Nephron progenitor cell (in vitro differentiated cells): ENCODE measurements around the gene ALOXE3.

Source experiments
- DNase-seq: peaks from one replicate; pipeline ENCODE4 v3.0.0; 2021
- H3K27ac Mint-ChIP-seq: 2 replicates; pipeline ENCODE4 v1.8.0; 2021; ENCODE audit warnings: mild to moderate bottlenecking, moderate library complexity, mixed read lengths
- H3K27me3 Mint-ChIP-seq: 2 replicates; pipeline ENCODE4 v1.8.0; 2021; ENCODE audit warnings: mild to moderate bottlenecking, low read depth, mixed read lengths; ENCODE audit not compliant: poor library complexity
- H3K36me3 Mint-ChIP-seq: 2 replicates; pipeline ENCODE4 v1.8.0; 2021; ENCODE audit warnings: low read depth, mixed read lengths
- H3K4me1 Mint-ChIP-seq: 2 replicates; pipeline ENCODE4 v1.8.0; 2021; ENCODE audit warnings: mixed read lengths
- H3K4me3 Mint-ChIP-seq: 2 replicates; pipeline ENCODE4 v1.8.0; 2021; ENCODE audit warnings: mild to moderate bottlenecking, moderate library complexity, mixed read lengths
- H3K9me3 Mint-ChIP-seq: 2 replicates; pipeline ENCODE4 v1.8.0; 2021; ENCODE audit warnings: mild to moderate bottlenecking, moderate library complexity, mixed read lengths
- TF ChIP-seq, protein P1 (sequence below): fragments of 200-600 bp; sonication (generic); IDR thresholded peaks from 2 replicates; pipeline ENCODE4 v1.5.0; 2021; ENCODE audit warnings: antibody characterized with exemption

Gene ALOXE3

DNA sequence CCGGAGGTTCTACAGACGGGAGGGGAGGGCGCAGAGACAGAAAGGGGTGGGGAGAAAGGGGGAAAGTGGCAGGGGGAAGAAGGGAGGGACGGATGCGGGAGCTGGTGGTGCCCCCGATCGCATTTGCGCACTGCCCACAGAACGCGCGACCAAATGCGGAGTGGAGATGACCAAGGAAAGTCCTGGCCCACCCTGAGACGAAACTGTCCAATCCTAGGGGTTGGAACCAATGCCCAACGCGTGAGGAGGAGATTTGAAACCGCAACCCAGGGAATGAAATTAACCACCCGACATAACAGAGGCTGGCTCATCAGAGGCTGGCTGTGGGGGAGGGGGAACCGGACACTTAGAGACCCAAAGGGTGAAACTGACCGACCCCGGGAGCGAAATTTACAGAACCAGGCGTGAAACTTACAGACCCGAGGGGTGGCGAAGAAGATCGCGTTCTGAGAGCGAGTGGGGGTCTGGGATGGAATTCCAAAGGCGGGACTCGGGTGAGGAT lies 4.2 kb upstream of the ALOXE3 start:
- H3K36me3 Mint-ChIP-seq: no peaks in the 10 kb centered on the region
- H3K9me3 Mint-ChIP-seq: no peaks in the 10 kb centered on the region
- no peak overlapping the region for H3K27ac Mint-ChIP-seq
- peak overlapping the region; percentile 93 for H3K4me3 Mint-ChIP-seq
- peak; percentile 47 for DNase-seq
- H3K27me3 Mint-ChIP-seq: peaks cover 65% of the 10 kb centered on the region
- H3K4me1 Mint-ChIP-seq: peaks cover 49% of the 10 kb centered on the region
- TF ChIP-seq, protein P1, sequence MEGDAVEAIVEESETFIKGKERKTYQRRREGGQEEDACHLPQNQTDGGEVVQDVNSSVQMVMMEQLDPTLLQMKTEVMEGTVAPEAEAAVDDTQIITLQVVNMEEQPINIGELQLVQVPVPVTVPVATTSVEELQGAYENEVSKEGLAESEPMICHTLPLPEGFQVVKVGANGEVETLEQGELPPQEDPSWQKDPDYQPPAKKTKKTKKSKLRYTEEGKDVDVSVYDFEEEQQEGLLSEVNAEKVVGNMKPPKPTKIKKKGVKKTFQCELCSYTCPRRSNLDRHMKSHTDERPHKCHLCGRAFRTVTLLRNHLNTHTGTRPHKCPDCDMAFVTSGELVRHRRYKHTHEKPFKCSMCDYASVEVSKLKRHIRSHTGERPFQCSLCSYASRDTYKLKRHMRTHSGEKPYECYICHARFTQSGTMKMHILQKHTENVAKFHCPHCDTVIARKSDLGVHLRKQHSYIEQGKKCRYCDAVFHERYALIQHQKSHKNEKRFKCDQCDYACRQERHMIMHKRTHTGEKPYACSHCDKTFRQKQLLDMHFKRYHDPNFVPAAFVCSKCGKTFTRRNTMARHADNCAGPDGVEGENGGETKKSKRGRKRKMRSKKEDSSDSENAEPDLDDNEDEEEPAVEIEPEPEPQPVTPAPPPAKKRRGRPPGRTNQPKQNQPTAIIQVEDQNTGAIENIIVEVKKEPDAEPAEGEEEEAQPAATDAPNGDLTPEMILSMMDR: no peak

DNA sequence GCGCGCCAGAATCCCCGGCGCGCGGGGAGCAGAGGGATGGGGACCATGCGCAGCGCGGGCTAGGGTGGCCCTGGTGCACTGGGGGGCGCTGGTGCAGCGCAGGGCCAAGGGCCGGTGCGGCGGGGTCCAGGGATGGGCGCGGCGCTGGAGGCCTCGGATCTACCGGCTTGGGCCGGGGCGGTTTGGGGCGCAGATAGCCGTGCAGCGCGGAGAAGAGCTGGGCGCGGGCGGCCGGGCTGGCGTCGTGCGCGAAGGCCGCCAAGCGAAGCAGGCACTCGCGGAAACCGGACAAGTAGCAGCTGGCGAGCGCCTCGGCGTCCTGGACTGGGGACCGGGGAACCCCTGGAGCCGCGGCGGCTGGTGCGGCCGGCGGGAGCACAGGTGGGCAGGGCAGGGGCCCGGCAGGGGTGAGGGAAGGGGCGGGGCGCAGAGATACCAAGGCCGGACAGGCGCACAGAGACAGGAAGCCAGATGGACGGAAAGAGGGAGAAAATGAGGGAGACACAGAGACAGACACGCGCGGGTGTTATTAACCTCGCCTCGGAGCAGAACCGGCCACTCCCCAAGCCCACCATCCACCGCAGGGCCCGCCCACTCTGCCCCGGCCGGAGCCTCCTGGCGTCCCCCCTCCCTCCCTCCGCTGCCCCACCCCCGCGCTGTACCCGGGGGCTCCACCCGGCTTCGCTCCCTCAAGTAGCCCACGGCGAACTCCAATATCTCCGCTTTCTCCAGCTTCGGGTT lies 3.5 kb upstream of the ALOXE3 start:
- Mint-ChIP-seq H3K4me1 (peaks cover 44% of the 10 kb centered on the region), H3K4me3 (peak overlapping the region; percentile 93), H3K9me3 (no peaks in the 10 kb centered on the region), H3K36me3 (no peaks in the 10 kb centered on the region), H3K27me3 (peaks cover 70% of the 10 kb centered on the region), H3K27ac (no peak overlapping the region)
- DNase-seq: peak; percentile 84
- TF ChIP-seq, protein P1: peak; percentile 52

DNA sequence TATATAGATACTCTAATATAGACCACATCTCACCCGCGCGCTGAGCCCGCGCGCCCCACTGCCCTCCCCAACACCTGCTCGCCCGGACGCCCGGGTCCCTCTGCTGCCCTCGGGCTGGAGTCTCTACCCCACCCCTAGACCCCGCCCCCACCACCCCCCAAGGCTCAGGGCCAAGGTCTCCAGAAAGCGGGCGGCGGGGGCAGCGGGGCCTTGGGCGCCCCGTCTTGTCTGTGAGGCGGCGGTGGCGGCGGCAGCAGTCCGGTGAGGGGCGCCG lies 3.0 kb upstream of the ALOXE3 start:
- H3K4me3 Mint-ChIP-seq: peak overlapping the region; percentile 98

DNA sequence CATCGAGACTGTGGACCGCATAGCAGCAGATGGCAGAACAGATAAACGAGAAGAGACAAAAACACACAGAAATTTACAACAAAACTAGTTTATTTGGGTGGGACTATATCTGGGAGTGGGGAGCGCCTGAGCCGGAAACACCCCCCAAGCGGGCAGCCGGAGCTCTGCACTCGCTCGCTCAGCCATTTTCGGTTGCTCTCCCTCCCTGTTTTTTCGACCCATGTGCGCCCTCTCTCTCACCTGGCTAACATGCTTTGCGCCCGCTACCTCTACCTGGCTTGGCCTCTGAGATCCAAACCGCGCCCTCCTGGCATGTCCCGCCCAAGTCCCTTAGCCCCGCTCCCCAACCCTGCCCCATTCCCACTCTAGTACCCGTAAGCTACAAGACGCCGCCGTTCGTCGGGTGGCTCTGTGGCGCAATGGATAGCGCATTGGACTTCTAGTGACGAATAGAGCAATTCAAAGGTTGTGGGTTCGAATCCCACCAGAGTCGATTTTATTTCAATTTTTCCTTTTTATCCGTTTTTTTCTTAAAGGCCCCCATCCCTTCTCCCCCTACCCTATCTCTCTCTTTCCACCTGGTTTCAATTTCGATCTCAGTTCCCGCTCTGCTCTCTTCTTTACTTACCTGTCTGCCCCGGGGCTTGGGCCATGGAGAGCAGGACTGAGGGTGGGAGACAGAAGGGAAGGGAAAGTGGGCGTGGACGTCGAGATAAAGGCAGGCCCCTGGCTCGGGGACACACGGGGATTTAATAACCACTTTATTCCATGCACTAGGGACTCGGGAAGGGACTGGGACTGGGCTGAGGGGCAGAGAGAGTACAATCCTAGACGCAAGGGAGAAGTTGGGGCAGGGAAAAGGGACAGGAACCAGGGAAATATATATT lies 2.4 kb upstream of the ALOXE3 start:
- peak overlapping the region; percentile 98 for H3K4me3 Mint-ChIP-seq
- peaks cover 76% of the 10 kb centered on the region for H3K27me3 Mint-ChIP-seq
- TF ChIP-seq, protein P1: no peak
- no peaks in the 10 kb centered on the region for H3K36me3 Mint-ChIP-seq
- H3K27ac Mint-ChIP-seq: peak overlapping the region; percentile 86
- peak; percentile 78 for DNase-seq
- peaks cover 41% of the 10 kb centered on the region for H3K4me1 Mint-ChIP-seq
- no peaks in the 10 kb centered on the region for H3K9me3 Mint-ChIP-seq

More for the DNA sequence above, 3.0 kb upstream of the ALOXE3 start:
- no peak for DNase-seq
- H3K27ac Mint-ChIP-seq: no peak overlapping the region
- H3K27me3 Mint-ChIP-seq: peaks cover 71% of the 10 kb centered on the region
- H3K4me1 Mint-ChIP-seq: peaks cover 41% of the 10 kb centered on the region
- H3K36me3 Mint-ChIP-seq: no peaks in the 10 kb centered on the region
- no peaks in the 10 kb centered on the region for H3K9me3 Mint-ChIP-seq
- TF ChIP-seq, protein P1: no peak

GRCh38 chr17:8119581-8120519 lies 1.5 kb upstream of the ALOXE3 start:
- DNase-seq: peak; percentile 90
- Mint-ChIP-seq H3K9me3 (no peaks in the 10 kb centered on the region), H3K4me3 (peak overlapping the region; percentile 98), H3K4me1 (peaks cover 43% of the 10 kb centered on the region), H3K27me3 (peaks cover 78% of the 10 kb centered on the region), H3K36me3 (no peaks in the 10 kb centered on the region), H3K27ac (peak overlapping the region; percentile 86)
- TF ChIP-seq, protein P1: no peak
